Tongue (tissue), 2 donors: ENCODE measurements around the gene TREM1. TPM values are rescaled to one million over a fixed set of nuclear protein-coding genes. Genes with fewer than 3 reads are reported as not detected.

ENCODE experiments used
- small RNA-seq: library from RNA; depleted of rRNA; stranded (forward); fragments of <200 nt; gene quantifications from one replicate; pipeline ENCODE3, GENCODE V24; 2014; ENCODE audit warnings: low replicate concordance
- total RNA-seq: library from RNA; depleted of rRNA; stranded (reverse); fragments of >200 nt; gene quantifications from one replicate; pipeline ENCODE4 v1.2.3, GENCODE V29; 2014

Gene TREM1
- total RNA-seq, 1 donor from 2014 or later: 1.7 TPM

Small RNAs within 50 kb of the gene (small RNA-seq; reads per million reads assigned to genes)
- gene AL391903.2 (not detected), gene AL391903.3 (not detected), gene RNA5SP207 (0.13 reads per million), gene RNU6-643P (not detected)

Other genes starting within 250 kb of the TREM1 start
- 3.0 TPM for gene UNC5CL, start 247.5 kb downstream of the TREM1 start, total RNA-seq
- 1.4 TPM for gene TSPO2, start 244.2 kb downstream of the TREM1 start, total RNA-seq
- gene APOBEC2, start 233.5 kb downstream of the TREM1 start, total RNA-seq: 552 TPM
- gene OARD1, start 214.3 kb downstream of the TREM1 start, total RNA-seq: 8.3 TPM
- gene NFYA, start 213.7 kb downstream of the TREM1 start, total RNA-seq: 27.8 TPM
- not detected for gene TREML1, start 132.3 kb downstream of the TREM1 start, total RNA-seq
- not detected for gene TREM2, start 123.6 kb downstream of the TREM1 start, total RNA-seq
- 0.10 TPM for gene TREML2, start 85.5 kb downstream of the TREM1 start, total RNA-seq
- gene TREML4, start 58.3 kb downstream of the TREM1 start, total RNA-seq: not detected
- gene NCR2, start 48.9 kb upstream of the TREM1 start, total RNA-seq: not detected